ENCODE data around the gene ADAMTS2. TPM values are rescaled to one million over a fixed set of nuclear protein-coding genes. Genes with fewer than 3 reads are reported as not detected.

The ADAMTS2 gene
- total RNA-seq, 1 donor from 2014 or later = 93.2 TPM

GRCh38 chr5:179310439-179311090 is 34.7 kb downstream of the ADAMTS2 start:
- no peak for TF ChIP-seq CTCF (IDR thresholded peaks at IDR 0.05)
- H3K4me3 Mint-ChIP-seq (ENCODE audit: unreplicated experiment) = no peak overlapping the region
- peaks cover 14% of the 10 kb centered on the region for H3K9me3 Mint-ChIP-seq (ENCODE audit: low read depth)
- H3K27ac Mint-ChIP-seq (ENCODE audit: unreplicated experiment) = no peak overlapping the region
- no peaks in the 10 kb centered on the region for H3K27me3 Mint-ChIP-seq (ENCODE audit: low read depth)
- peak; percentile 59 for DNase-seq (ENCODE audit: low spot score)
- H3K4me1 Mint-ChIP-seq (ENCODE audit: low read depth) = peaks cover 18% of the 10 kb centered on the region
- H3K36me3 Mint-ChIP-seq (ENCODE audit: low read depth) = peaks cover 3% of the 10 kb centered on the region

GRCh38 chr5:179309751-179310320 is 35.4 kb downstream of the ADAMTS2 start:
- no peak for TF ChIP-seq CTCF (IDR thresholded peaks at IDR 0.05)
- Mint-ChIP-seq H3K36me3 (ENCODE audit: low read depth) (peaks cover 3% of the 10 kb centered on the region), H3K9me3 (ENCODE audit: low read depth) (peaks cover 21% of the 10 kb centered on the region), H3K27me3 (ENCODE audit: low read depth) (no peaks in the 10 kb centered on the region), H3K27ac (ENCODE audit: unreplicated experiment) (no peak overlapping the region), H3K4me3 (ENCODE audit: unreplicated experiment) (no peak overlapping the region), H3K4me1 (ENCODE audit: low read depth) (peaks cover 22% of the 10 kb centered on the region)
- DNase-seq (ENCODE audit: low spot score) = peak; percentile 70

- H3K27ac Mint-ChIP-seq (ENCODE audit: unreplicated experiment) = no peak overlapping the region
- TF ChIP-seq CTCF (IDR thresholded peaks at IDR 0.05) = no peak
- H3K27me3 Mint-ChIP-seq (ENCODE audit: low read depth) = no peaks in the 10 kb centered on the region
- no peak overlapping the region for H3K4me3 Mint-ChIP-seq (ENCODE audit: unreplicated experiment)
- peaks cover 23% of the 10 kb centered on the region for H3K4me1 Mint-ChIP-seq (ENCODE audit: low read depth)
- no peak for DNase-seq (ENCODE audit: low spot score)
- H3K9me3 Mint-ChIP-seq (ENCODE audit: low read depth) = peaks cover 26% of the 10 kb centered on the region
- peaks cover 3% of the 10 kb centered on the region for H3K36me3 Mint-ChIP-seq (ENCODE audit: low read depth)
These were observed 35.9 kb downstream of the ADAMTS2 start for GRCh38 chr5:179309383-179309670.

- Mint-ChIP-seq H3K27ac (ENCODE audit: unreplicated experiment) (no peak overlapping the region), H3K36me3 (ENCODE audit: low read depth) (peaks cover 3% of the 10 kb centered on the region), H3K4me1 (ENCODE audit: low read depth) (peaks cover 29% of the 10 kb centered on the region), H3K27me3 (ENCODE audit: low read depth) (no peaks in the 10 kb centered on the region), H3K9me3 (ENCODE audit: low read depth) (peaks cover 30% of the 10 kb centered on the region), H3K4me3 (ENCODE audit: unreplicated experiment) (no peak overlapping the region)
- peak; percentile 79 for DNase-seq (ENCODE audit: low spot score)
- TF ChIP-seq CTCF (IDR thresholded peaks at IDR 0.05) = no peak
These were observed 36.5 kb downstream of the ADAMTS2 start for GRCh38 chr5:179308563-179309382.

- Mint-ChIP-seq H3K27me3 (ENCODE audit: low read depth) (no peaks in the 10 kb centered on the region), H3K36me3 (ENCODE audit: low read depth) (peaks cover 3% of the 10 kb centered on the region), H3K4me1 (ENCODE audit: low read depth) (peaks cover 36% of the 10 kb centered on the region), H3K9me3 (ENCODE audit: low read depth) (peaks cover 30% of the 10 kb centered on the region), H3K4me3 (ENCODE audit: unreplicated experiment) (no peak overlapping the region), H3K27ac (ENCODE audit: unreplicated experiment) (no peak overlapping the region)
- TF ChIP-seq CTCF (IDR thresholded peaks at IDR 0.05) = no peak
- peak; percentile 70 for DNase-seq (ENCODE audit: low spot score)
These were observed 37.3 kb downstream of the ADAMTS2 start for GRCh38 chr5:179307931-179308471.
